Keratinocyte (primary cell): ENCODE measurements around the gene EIF1AD. TPM values are rescaled to one million over a fixed set of nuclear protein-coding genes. Genes with fewer than 3 reads are reported as not detected.

Experiments
- DNase-seq: peaks from one replicate; pipeline ENCODE4 v3.0.0-alpha.2; 2011; ENCODE audit warnings: low read depth, missing footprints, low spot score
- FAIRE-seq: peaks from 2 replicates; lab custom pipeline; 2011; peaks lifted over from hg19 to GRCh38; lab: Jason Lieb, UNC
- H2AFZ ChIP-seq: 2 replicates; pipeline ENCODE4 v1.6.0; 2012; ENCODE audit warnings: low read length, control low read depth, inconsistent platforms; ENCODE audit not compliant: control insufficient read depth
- H3K27ac ChIP-seq: 2 replicates; pipeline ENCODE4 v1.5.1; 2011; ENCODE audit warnings: low read length; ENCODE audit not compliant: control insufficient read depth, insufficient read depth
- H3K27me3 ChIP-seq: 3 replicates; pipeline ENCODE4 v1.6.0; 2011; ENCODE audit warnings: low read length; ENCODE audit not compliant: control insufficient read depth, insufficient read depth; ENCODE audit errors: extremely low read depth
- H3K36me3 ChIP-seq, 2 experiments: 2 replicates in 1 of 2; 3 replicates in 1 of 2; pipeline ENCODE4 v1.5.1; 2011; ENCODE audit warnings: low read length in 2 of 2, mild to moderate bottlenecking in 1 of 2; ENCODE audit not compliant: control insufficient read depth in 2 of 2, insufficient read depth in 2 of 2; ENCODE audit errors: extremely low read depth in 1 of 2
- H3K4me1 ChIP-seq: 3 replicates; pipeline ENCODE4 v1.5.1; 2011; ENCODE audit warnings: low read length; ENCODE audit not compliant: control insufficient read depth, insufficient read depth; ENCODE audit errors: extremely low read depth
- H3K4me2 ChIP-seq: 3 replicates; pipeline ENCODE4 v1.6.0; 2011; ENCODE audit warnings: low read depth, low read length; ENCODE audit not compliant: control insufficient read depth, insufficient read depth; ENCODE audit errors: extremely low read depth
- H3K4me3 ChIP-seq, 3 experiments: fragments of 200-600 bp in 1 of 3; sonication (generic) in 1 of 3; 2 replicates in 2 of 3; 3 replicates in 1 of 3; pipeline ENCODE4 v1.5.1; 2011 to 2016; ENCODE audit warnings: low read length in 3 of 3, mild to moderate bottlenecking in 3 of 3, control low read depth in 2 of 3, inconsistent platforms in 1 of 3, low read depth in 1 of 3, mixed read lengths in 1 of 3, mixed run types in 1 of 3, moderate library complexity in 1 of 3; ENCODE audit not compliant: control insufficient read depth in 2 of 3, insufficient read depth in 2 of 3; ENCODE audit errors: extremely low read depth in 1 of 3
- H3K79me2 ChIP-seq: 2 replicates; pipeline ENCODE4 v1.6.0; 2012; ENCODE audit warnings: low read length; ENCODE audit not compliant: control insufficient read depth, insufficient read depth
- H3K9ac ChIP-seq: 3 replicates; pipeline ENCODE4 v1.6.0; 2011; ENCODE audit warnings: low read length; ENCODE audit not compliant: control insufficient read depth, insufficient read depth; ENCODE audit errors: extremely low read depth
- H3K9me1 ChIP-seq: 3 replicates; pipeline ENCODE4 v1.6.0; 2011; ENCODE audit warnings: low read length; ENCODE audit not compliant: control insufficient read depth, insufficient read depth; ENCODE audit errors: extremely low read depth
- H3K9me3 ChIP-seq: 2 replicates; pipeline ENCODE4 v1.5.1; 2012; ENCODE audit warnings: low read depth, low read length; ENCODE audit not compliant: control insufficient read depth
- H4K20me1 ChIP-seq: 3 replicates; pipeline ENCODE4 v1.6.0; 2011; ENCODE audit warnings: low read length; ENCODE audit not compliant: control insufficient read depth, insufficient read depth; ENCODE audit errors: extremely low read depth
- EZH2 ChIP-seq: IDR thresholded peaks from one replicate; pipeline ENCODE4 v1.6.1; 2012; ENCODE audit warnings: inconsistent platforms, mild to moderate bottlenecking, low read length, moderate library complexity
- dilution Hi-C: fragments of 300-500 bp; cut with MboI; formaldehyde crosslinking; loops from one replicate; pipeline ENCODE4 v1.7.0; 2020; ENCODE audit warnings: low sequenced_read_pairs; ENCODE audit not compliant: extremely low pct_ligation_motif_present
- polyA plus RNA-seq, 5 experiments: library from polyadenylated mRNA; depleted of rRNA in 3 of 5; stranded (reverse) in 3 of 5; stranded (forward) in 1 of 5; unstranded in 1 of 5; fragments of >200 nt; gene quantifications; 1 replicate in 1 of 5; 2 replicates in 3 of 5; 3 replicates in 1 of 5; pipeline versions ENCODE4 v1.2.1 to v1.2.3, GENCODE V29; 2011 to 2012; ENCODE audit warnings: missing spikeins in 2 of 5, low read depth in 1 of 5, low replicate concordance in 1 of 5
- TF ChIP-seq, protein P1 (sequence below), 3 experiments: IDR thresholded peaks in 1 of 3; conservative IDR thresholded peaks in 1 of 3; optimal IDR thresholded peaks in 1 of 3; 2 replicates in 2 of 3; 3 replicates in 1 of 3; pipeline versions ENCODE3 to v1.5.1; 2011; ENCODE audit warnings: low read length in 3 of 3, mild to moderate bottlenecking in 3 of 3, moderate library complexity in 2 of 3, control low read depth in 1 of 3, inconsistent platforms in 1 of 3; ENCODE audit not compliant: insufficient read depth in 2 of 3; ENCODE audit errors: extremely low read depth in 1 of 3

Gene EIF1AD
- polyA plus RNA-seq, 1 donor (not counting 4 experiments of a cell fraction or from before 2014, with no cell fraction given): 29.6 TPM

DNA sequence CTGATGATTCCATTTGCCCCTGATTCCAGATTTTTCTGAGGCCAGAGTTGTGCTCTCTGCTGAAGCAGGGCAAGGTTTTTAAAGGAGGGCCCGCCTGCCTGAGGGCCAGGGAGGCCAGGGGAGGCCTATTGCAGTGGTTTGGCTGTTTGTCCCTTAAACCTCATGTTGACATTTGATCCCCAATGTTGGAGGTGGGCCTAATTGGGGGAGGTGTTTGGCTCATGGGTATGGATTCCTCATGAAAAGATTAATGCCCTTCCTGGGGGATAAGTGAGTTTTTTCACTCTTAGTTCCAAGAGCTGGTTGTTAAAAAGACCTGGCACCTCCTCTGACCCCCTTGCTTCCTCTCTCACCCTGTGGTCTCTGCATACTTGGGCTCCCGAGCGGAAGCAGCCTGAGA lies 37.8 kb upstream of the EIF1AD start:
- H3K36me3 ChIP-seq: no peaks in the 10 kb centered on the region
- no peak for FAIRE-seq
- H3K4me2 ChIP-seq: no peak overlapping the region
- no peaks in the 10 kb centered on the region for H3K4me1 ChIP-seq
- H2AFZ ChIP-seq: no peak overlapping the region
- dilution Hi-C loops: no loop called here
- H3K79me2 ChIP-seq: no peaks in the 10 kb centered on the region
- no peaks in the 10 kb centered on the region for H4K20me1 ChIP-seq
- H3K27me3 ChIP-seq: peaks cover 6% of the 10 kb centered on the region
- H3K27ac ChIP-seq: no peak overlapping the region
- no peaks in the 10 kb centered on the region for H3K9me1 ChIP-seq
- no peaks in the 10 kb centered on the region for H3K9me3 ChIP-seq
- no peak for DNase-seq
- TF ChIP-seq EZH2: no peak
- TF ChIP-seq, protein P1, sequence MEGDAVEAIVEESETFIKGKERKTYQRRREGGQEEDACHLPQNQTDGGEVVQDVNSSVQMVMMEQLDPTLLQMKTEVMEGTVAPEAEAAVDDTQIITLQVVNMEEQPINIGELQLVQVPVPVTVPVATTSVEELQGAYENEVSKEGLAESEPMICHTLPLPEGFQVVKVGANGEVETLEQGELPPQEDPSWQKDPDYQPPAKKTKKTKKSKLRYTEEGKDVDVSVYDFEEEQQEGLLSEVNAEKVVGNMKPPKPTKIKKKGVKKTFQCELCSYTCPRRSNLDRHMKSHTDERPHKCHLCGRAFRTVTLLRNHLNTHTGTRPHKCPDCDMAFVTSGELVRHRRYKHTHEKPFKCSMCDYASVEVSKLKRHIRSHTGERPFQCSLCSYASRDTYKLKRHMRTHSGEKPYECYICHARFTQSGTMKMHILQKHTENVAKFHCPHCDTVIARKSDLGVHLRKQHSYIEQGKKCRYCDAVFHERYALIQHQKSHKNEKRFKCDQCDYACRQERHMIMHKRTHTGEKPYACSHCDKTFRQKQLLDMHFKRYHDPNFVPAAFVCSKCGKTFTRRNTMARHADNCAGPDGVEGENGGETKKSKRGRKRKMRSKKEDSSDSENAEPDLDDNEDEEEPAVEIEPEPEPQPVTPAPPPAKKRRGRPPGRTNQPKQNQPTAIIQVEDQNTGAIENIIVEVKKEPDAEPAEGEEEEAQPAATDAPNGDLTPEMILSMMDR (optimal IDR thresholded peaks at IDR 0.05 in 1 of 3, IDR thresholded peaks at IDR 0.05 in 1 of 3, conservative IDR thresholded peaks at IDR 0.05 in 1 of 3; ENCODE audit: extremely low read depth in 1 of 3, insufficient read depth in 2 of 3, low read length in 3 of 3): no peak
- no peak overlapping the region for H3K9ac ChIP-seq
- no peak overlapping the region for H3K4me3 ChIP-seq

DNA sequence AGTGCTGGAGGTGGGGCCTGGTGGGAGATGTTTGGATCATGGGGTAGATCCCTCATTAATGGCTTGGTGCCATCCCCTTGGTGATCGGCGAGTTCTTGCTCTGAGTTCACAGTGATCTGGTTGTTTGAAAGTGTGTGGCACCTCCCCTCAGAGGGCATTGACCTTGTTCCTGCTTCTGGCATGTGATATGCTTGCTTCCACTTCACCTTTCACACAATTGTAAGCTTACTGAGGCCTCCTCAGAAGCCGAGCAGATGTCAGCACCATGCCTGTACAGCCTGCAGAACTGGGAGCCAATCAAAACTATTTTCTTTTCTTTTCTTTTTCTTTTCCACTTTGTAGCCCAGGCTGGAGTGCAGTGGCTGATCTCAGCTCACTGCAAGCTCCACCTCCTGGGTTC lies 35.4 kb upstream of the EIF1AD start:
- no peak for TF ChIP-seq EZH2
- TF ChIP-seq, protein P1 (optimal IDR thresholded peaks at IDR 0.05 in 1 of 3, IDR thresholded peaks at IDR 0.05 in 1 of 3, conservative IDR thresholded peaks at IDR 0.05 in 1 of 3; ENCODE audit: extremely low read depth in 1 of 3, insufficient read depth in 2 of 3, low read length in 3 of 3): no peak
- Histone ChIP-seq H3K9me1 (no peaks in the 10 kb centered on the region), H3K27me3 (peaks cover 6% of the 10 kb centered on the region), H2AFZ (no peak overlapping the region), H3K4me2 (no peak overlapping the region), H3K4me1 (no peaks in the 10 kb centered on the region), H3K27ac (no peak overlapping the region), H4K20me1 (no peaks in the 10 kb centered on the region), H3K9ac (no peak overlapping the region), H3K9me3 (no peaks in the 10 kb centered on the region), H3K79me2 (no peaks in the 10 kb centered on the region), H3K36me3 (no peaks in the 10 kb centered on the region), H3K4me3 (no peak overlapping the region)
- dilution Hi-C loops: no loop called here
- FAIRE-seq (no peak), DNase-seq (no peak)
